Endothelial cell of umbilical vein (primary cell): ENCODE measurements around the gene NDUFA7. TPM values are rescaled to one million over a fixed set of nuclear protein-coding genes. Genes with fewer than 3 reads are reported as not detected.

Experiments used
- BruUV-seq: library from RNA; stranded (reverse); fragments of 400-500 nt; replicated peaks from 2 replicates; lab custom pipeline; 2021; lab: Mats Ljungman, UMichigan
- CTCF ChIA-PET: fragments of 300-600, 350-600 bp; sonication (Branson Sonifier 250); formaldehyde crosslinking; loops from one replicate; lab custom pipeline; 2021; ENCODE audit warnings: antibody characterized with exemption, inconsistent platforms; lab: Charles Lee
- POLR2A ChIA-PET: fragments of 300-600, 350-600 bp; sonication (Branson Sonifier 250); formaldehyde crosslinking; loops from one replicate; lab custom pipeline; 2021; ENCODE audit warnings: antibody characterized with exemption, inconsistent platforms; lab: Charles Lee
- DNase-seq: peaks from one replicate; pipeline ENCODE4 v3.0.0-alpha.2; 2011; ENCODE audit warnings: low read depth, low spot score
- FAIRE-seq: peaks from 2 replicates; lab custom pipeline; 2011; peaks lifted over from hg19 to GRCh38; lab: Jason Lieb, UNC
- H2AFZ ChIP-seq: 2 replicates; pipeline ENCODE4 v1.6.0; 2012; ENCODE audit warnings: low read depth, low read length, control low read depth, inconsistent platforms
- H3K27ac ChIP-seq: 2 replicates; pipeline ENCODE4 v1.5.1; 2011; ENCODE audit warnings: low read depth, mild to moderate bottlenecking, control low read depth, low read length, moderate library complexity; ENCODE audit not compliant: insufficient read depth
- H3K27me3 ChIP-seq, 2 experiments: 2 replicates each; pipeline versions ENCODE4 v1.6.0 to v1.6.1; 2011; ENCODE audit warnings: low read length in 2 of 2, mixed read lengths in 1 of 2; ENCODE audit not compliant: control insufficient read depth in 2 of 2, insufficient read depth in 2 of 2
- H3K36me3 ChIP-seq, 2 experiments: 2 replicates in 1 of 2; 3 replicates in 1 of 2; pipeline ENCODE4 v1.5.1; 2011; ENCODE audit warnings: low read length in 2 of 2, mild to moderate bottlenecking in 1 of 2, moderate library complexity in 1 of 2; ENCODE audit not compliant: control insufficient read depth in 2 of 2, insufficient read depth in 2 of 2; ENCODE audit errors: extremely low read depth in 1 of 2
- H3K4me1 ChIP-seq: 3 replicates; pipeline ENCODE4 v1.5.1; 2011; ENCODE audit warnings: mild to moderate bottlenecking, low read length; ENCODE audit not compliant: control insufficient read depth, insufficient read depth; ENCODE audit errors: extremely low read depth
- H3K4me2 ChIP-seq: 2 replicates; pipeline ENCODE4 v1.6.1; 2011; ENCODE audit warnings: low read length, control low read depth, mixed read lengths; ENCODE audit not compliant: insufficient read depth
- H3K4me3 ChIP-seq, 3 experiments: fragments of 200-600 bp in 1 of 3; sonication (generic), shearing (Covaris generic) in 1 of 3; replicated peaks in 1 of 3; 2 replicates each; pipeline ENCODE4 v1.5.1; 2011 to 2016; ENCODE audit warnings: control low read depth in 3 of 3, low read length in 3 of 3, mild to moderate bottlenecking in 2 of 3, inconsistent platforms in 1 of 3, low read depth in 1 of 3, moderate library complexity in 1 of 3; ENCODE audit not compliant: insufficient read depth in 1 of 3
- H3K79me2 ChIP-seq: 2 replicates; pipeline ENCODE4 v1.6.0; 2012; ENCODE audit warnings: low read length, inconsistent platforms; ENCODE audit not compliant: control insufficient read depth, insufficient read depth
- H3K9ac ChIP-seq: replicated peaks from 2 replicates; pipeline ENCODE3; 2011; ENCODE audit warnings: low read length, control low read depth; ENCODE audit not compliant: insufficient read depth; ENCODE audit errors: extremely low read depth
- H3K9me1 ChIP-seq: replicated peaks from 3 replicates; pipeline ENCODE4 v1.6.0; 2011; ENCODE audit warnings: mild to moderate bottlenecking, low read length; ENCODE audit not compliant: control insufficient read depth, insufficient read depth; ENCODE audit errors: extremely low read depth
- H3K9me3 ChIP-seq: replicated peaks from 2 replicates; pipeline ENCODE4 v1.5.1; 2012; ENCODE audit warnings: low read length, inconsistent platforms; ENCODE audit not compliant: control insufficient read depth, insufficient read depth
- H4K20me1 ChIP-seq: replicated peaks from 2 replicates; pipeline ENCODE3; 2011; ENCODE audit warnings: mild to moderate bottlenecking, low read length; ENCODE audit not compliant: control insufficient read depth, insufficient read depth; ENCODE audit errors: extremely low read depth
- EZH2 ChIP-seq: IDR thresholded peaks from 2 replicates; pipeline ENCODE4 v1.6.1; 2012; ENCODE audit warnings: borderline replicate concordance, low read depth, mild to moderate bottlenecking, moderate library complexity, low read length, inconsistent platforms; ENCODE audit not compliant: severe bottlenecking
- GATA2 ChIP-seq: IDR thresholded peaks from 2 replicates; pipeline ENCODE4 v1.7.0; 2011; ENCODE audit warnings: low read depth, mild to moderate bottlenecking, moderate library complexity, mixed read lengths, low read length; ENCODE audit not compliant: insufficient read length, insufficient read depth
- JUN ChIP-seq: IDR thresholded peaks from 2 replicates; pipeline ENCODE4 v1.6.1; 2011; ENCODE audit warnings: borderline replicate concordance, low read depth; ENCODE audit not compliant: insufficient read length, insufficient read depth
- MYC ChIP-seq: IDR thresholded peaks from one replicate; pipeline ENCODE4 v1.6.1; 2011; ENCODE audit warnings: mild to moderate bottlenecking, low read depth, low read length
- POLR2A ChIP-seq: IDR thresholded peaks from 2 replicates; pipeline ENCODE4 v1.6.1; 2012; ENCODE audit warnings: low read depth, mild to moderate bottlenecking, control low read depth, low read length
- POLR2AphosphoS5 ChIP-seq: IDR thresholded peaks from 2 replicates; pipeline ENCODE4 v1.6.1; 2012; ENCODE audit warnings: low read depth, mild to moderate bottlenecking, control low read depth, low read length, moderate library complexity; ENCODE audit not compliant: insufficient read depth
- dilution Hi-C: fragments of 300-500 bp; cut with MboI; formaldehyde crosslinking; loops from one replicate; pipeline ENCODE4 v1.15.0; 2019; ENCODE audit warnings: low sequenced_read_pairs; ENCODE audit not compliant: extremely low pct_ligation_motif_present
- intact Hi-C: fragments of 100-400 bp; cut with micrococcal nuclease; formaldehyde crosslinking; loops from one replicate; pipeline ENCODE4 v1.10.0; 2022
- polyA plus RNA-seq, 4 experiments: library from polyadenylated mRNA; depleted of rRNA in 3 of 4; stranded (reverse) in 3 of 4; unstranded in 1 of 4; fragments of >200 nt; gene quantifications; 2 replicates each; pipeline versions ENCODE4 v1.2.1 to v1.2.3, GENCODE V29; 2011 to 2012; ENCODE audit warnings: missing spikeins in 1 of 4
- total RNA-seq: library from RNA; stranded (reverse); gene quantifications from 2 replicates; pipeline ENCODE4 v1.2.3, GENCODE V29; 2021
- TF ChIP-seq, protein P1 (sequence below), 2 donors: IDR thresholded peaks; 1 replicate in 1 of 2; 2 replicates in 1 of 2; pipeline ENCODE4 v1.5.1; 2011; ENCODE audit warnings: low read length in 2 of 2, mild to moderate bottlenecking in 2 of 2, moderate library complexity in 2 of 2, control low read depth in 1 of 2, inconsistent platforms in 1 of 2, low read depth in 1 of 2; ENCODE audit not compliant: insufficient read depth in 1 of 2; ENCODE audit errors: extremely low read depth in 1 of 2
- TF ChIP-seq, protein P2 (sequence below): IDR thresholded peaks from 2 replicates; pipeline ENCODE4 v1.6.1; 2011; ENCODE audit not compliant: insufficient read depth, insufficient read length

The NDUFA7 gene
- total and polyA plus RNA-seq, 2 donors (not counting 3 experiments of a cell fraction or from before 2014, with no cell fraction given): 60.2 to 169 TPM

DNA sequence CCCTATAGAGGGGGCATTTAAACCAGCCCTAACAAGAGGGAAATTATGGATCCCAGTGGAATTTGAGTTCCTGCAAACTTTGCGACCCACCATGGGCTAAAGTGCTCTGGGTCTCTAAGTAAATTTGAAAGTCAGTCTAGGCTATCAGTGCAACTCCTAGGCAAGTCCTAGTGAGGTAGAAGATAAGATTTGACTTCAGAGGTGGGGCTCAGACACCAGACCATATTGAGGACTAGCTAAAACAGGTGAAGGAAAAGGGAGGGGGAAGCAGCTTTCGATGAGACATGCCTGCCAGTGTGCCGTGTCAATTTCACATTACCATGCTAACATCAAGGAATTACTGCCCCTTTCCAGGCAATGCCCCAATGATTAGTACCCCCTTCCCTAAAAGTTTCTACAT is 51.5 kb downstream of the NDUFA7 start:
- BruUV-seq: no TSS peak
- FAIRE-seq: no peak

More for the DNA sequence above, 51.5 kb downstream of the NDUFA7 start:
- no peaks in the 10 kb centered on the region for H3K9me1 ChIP-seq
- H3K4me3 ChIP-seq: no peak overlapping the region
- TF ChIP-seq EZH2: no peak
- TF ChIP-seq GATA2: no peak
- TF ChIP-seq, protein P1, sequence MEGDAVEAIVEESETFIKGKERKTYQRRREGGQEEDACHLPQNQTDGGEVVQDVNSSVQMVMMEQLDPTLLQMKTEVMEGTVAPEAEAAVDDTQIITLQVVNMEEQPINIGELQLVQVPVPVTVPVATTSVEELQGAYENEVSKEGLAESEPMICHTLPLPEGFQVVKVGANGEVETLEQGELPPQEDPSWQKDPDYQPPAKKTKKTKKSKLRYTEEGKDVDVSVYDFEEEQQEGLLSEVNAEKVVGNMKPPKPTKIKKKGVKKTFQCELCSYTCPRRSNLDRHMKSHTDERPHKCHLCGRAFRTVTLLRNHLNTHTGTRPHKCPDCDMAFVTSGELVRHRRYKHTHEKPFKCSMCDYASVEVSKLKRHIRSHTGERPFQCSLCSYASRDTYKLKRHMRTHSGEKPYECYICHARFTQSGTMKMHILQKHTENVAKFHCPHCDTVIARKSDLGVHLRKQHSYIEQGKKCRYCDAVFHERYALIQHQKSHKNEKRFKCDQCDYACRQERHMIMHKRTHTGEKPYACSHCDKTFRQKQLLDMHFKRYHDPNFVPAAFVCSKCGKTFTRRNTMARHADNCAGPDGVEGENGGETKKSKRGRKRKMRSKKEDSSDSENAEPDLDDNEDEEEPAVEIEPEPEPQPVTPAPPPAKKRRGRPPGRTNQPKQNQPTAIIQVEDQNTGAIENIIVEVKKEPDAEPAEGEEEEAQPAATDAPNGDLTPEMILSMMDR (IDR thresholded peaks at IDR 0.05; ENCODE audit: extremely low read depth in 1 of 2, insufficient read depth in 1 of 2, low read depth in 1 of 2, low read length in 2 of 2): no peak
- TF ChIP-seq MYC: no peak
- no peak for TF ChIP-seq JUN
- no peak for TF ChIP-seq POLR2A
- TF ChIP-seq, protein P2, sequence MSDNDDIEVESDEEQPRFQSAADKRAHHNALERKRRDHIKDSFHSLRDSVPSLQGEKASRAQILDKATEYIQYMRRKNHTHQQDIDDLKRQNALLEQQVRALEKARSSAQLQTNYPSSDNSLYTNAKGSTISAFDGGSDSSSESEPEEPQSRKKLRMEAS: no peak
- no peak for TF ChIP-seq POLR2AphosphoS5
- no peak overlapping the region for H3K27ac ChIP-seq
- dilution Hi-C loops: no loop called here
- H3K4me1 ChIP-seq: no peaks in the 10 kb centered on the region
- POLR2A ChIA-PET: no interaction called here
- H3K4me2 ChIP-seq: no peak overlapping the region
- H3K9ac ChIP-seq: no peak overlapping the region
- DNase-seq: no peak
- CTCF ChIA-PET: interaction anchor here (0.8 to 1.4 kb wide), 2 partner anchors 111 to 372 kb away, joined by 3 to 4 read pairs; no protein-coding TSS in a partner anchor
- H2AFZ ChIP-seq: no peak overlapping the region
- intact Hi-C loops: loop anchor here (10.0 kb wide), 1 partner anchor 45 kb away; no protein-coding TSS in a partner anchor
- H3K9me3 ChIP-seq: no peaks in the 10 kb centered on the region
- H3K79me2 ChIP-seq: no peaks in the 10 kb centered on the region
- peaks cover 0 to 2% of the 10 kb centered on the region in 2 experiments for H3K27me3 ChIP-seq
- no peaks in the 10 kb centered on the region for H4K20me1 ChIP-seq
- no peaks in the 10 kb centered on the region for H3K36me3 ChIP-seq
